ENCODE results near the gene CHN1.

CHN1 gene

DNA sequence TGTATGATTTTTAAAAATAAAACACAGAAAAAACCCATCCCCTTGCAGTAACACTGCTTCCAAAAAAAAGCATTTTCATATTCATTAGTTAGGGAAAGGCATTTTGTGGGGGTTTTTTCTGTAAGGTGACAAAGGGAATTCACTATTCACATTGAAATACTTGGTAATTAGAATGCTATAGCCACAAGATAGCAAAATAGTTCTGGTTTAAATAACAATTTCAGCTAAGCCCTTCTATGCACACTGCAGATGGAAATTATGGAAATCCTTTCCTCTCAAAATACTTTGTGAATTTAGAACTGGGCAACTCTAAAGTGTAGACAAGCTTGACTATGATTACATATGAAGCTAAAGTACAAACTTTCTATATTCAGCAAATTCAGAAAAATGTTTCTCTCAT, 138.8 kb downstream of the CHN1 start:
- DNase-seq = no peak

DNA sequence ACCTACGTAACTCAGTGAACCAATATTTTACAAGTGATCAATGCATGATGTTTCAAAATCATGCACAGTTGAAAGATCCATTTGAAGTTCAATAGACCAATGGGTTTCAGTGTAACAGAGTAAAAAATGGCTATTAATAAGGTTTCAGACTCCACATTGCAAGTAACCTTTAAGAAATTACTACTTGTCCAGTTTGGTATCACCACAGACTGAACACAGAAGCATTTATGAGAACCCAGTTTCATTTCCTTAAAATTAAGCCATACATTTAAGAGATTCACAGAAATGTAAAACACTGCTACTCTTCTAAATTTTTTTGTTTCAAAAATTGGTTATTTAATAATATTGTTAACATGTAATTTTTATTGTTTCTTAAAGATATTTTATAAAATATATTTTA, 142.0 kb downstream of the CHN1 start:
- no peak for DNase-seq

DNA sequence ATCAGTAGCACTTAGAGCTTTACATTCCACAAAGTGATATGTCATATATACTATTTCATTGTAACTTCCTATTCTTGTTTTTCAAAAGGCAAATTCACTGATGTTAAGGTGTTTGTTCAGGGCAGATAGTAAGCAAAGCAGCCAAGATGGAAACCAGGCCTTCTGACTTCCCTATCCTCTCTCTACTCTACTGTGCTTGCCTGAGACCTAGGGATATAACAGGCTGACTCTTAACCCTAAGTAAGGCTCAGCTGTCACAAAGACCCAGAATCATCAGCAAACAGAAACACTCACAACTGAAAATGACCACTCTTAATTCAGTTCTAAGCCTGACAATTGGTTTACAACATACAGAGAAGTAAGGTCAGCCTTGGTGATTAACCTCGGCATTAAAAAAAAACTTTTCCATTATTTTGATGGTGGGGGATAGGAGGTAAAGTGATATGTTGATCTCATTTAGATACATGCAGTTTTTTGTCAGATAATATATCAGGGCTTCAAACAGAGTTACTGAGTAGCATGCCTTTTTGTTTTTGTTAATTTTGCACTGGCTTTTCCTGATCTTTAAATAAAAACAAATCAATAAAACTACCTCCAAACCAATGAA, 145.5 kb downstream of the CHN1 start:
- no peak for DNase-seq

DNA sequence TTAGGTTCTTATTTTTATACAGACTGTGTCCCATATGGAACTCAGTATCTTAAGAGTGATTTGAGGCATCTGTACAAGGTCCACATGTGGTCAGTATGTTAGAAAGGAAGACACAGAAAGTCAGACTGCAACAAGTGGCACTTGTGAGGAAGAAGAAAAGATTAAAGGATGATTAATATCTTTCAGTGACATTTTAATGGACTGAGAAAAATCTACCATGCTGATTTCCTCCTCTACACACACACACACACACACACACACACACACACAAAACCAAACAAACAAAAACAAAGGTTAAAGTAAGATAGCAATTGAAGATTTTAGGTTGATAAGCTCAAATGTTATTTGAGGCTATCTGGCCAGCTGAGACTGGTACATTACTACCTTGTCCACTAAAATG, 146.4 kb downstream of the CHN1 start:
- DNase-seq = no peak

DNA sequence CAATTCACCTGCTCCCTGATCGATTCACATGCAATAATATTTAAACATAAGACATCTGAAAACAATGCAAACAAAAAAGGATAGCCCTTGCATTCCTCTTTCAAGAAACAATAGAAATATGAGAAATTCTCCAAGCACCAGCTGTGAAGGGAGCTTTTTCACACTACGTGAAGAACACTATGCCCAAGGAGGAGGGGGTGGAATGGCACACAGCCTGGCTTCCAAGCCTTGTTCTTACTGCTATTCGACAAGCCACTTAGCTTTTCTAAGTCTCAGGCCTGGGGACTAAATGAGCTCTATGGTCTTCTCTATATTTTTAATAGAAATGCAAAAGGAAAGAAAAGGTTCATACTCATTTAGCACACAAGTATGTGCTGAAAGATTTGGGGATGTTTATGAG, 148.7 kb downstream of the CHN1 start:
- no peak for DNase-seq

DNA sequence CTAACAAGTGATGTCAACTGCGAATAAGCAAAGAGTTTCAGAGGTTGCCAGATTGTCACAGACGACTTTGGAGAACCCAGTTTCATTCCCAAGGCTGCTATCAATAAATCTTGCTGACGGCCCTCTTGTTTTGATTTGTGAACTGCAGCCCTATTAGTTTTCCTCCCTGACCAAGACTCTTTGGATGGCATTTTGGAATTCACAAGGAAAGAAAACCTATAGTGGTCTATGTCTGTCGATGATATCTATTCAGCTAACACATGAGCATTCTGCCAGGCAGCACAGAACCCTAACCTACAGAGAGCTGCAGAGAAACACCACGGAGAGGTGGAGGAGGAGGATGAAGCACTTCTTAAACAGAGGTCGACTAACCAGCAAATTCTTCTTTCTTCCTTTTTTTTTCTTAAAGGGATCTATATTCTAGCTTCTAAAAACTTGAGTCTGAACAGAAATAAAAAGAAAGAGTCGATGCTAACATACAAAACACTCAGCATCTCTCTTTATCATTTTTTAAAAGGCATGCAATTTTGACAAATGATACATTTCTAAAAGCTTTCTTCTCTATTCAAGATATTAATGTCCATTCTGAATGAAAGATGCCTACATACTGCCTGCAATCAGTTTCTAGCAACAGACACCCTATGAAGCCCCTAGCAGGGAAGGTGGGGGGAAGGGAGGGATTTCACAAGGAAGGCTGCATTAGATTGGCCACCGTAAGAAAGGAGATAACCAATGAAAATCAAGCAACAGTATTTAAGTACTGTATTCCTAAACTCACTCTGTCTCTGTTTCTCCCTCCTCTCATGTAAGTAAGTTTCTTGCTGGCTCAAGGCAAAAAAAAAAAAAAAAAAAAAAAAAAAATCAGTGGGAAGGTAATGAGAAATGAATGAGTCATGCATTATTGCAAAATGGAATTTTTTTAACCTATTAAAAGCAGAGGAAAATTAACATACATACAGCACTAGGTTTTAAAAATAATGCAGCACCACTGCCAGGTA, 157.9 kb downstream of the CHN1 start:
- no peak for DNase-seq

DNA sequence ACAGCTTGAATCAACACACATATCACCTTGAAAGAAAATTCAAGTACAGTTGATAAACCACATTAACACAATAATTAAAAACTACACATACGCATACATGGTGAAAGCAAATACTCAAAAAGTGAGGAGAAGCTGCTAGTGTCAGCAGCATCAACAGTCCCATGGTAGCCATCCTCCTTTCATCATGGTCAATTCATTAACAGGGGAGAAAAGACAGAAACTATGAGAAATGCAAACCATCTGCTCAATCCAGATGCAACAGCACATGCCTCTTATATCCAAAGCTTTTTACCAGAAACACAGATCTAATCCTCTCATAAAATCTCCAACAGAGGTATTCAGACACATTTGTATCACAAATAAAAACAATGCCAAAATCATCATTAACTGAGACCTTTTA, 159.0 kb downstream of the CHN1 start:
- DNase-seq = no peak

DNA sequence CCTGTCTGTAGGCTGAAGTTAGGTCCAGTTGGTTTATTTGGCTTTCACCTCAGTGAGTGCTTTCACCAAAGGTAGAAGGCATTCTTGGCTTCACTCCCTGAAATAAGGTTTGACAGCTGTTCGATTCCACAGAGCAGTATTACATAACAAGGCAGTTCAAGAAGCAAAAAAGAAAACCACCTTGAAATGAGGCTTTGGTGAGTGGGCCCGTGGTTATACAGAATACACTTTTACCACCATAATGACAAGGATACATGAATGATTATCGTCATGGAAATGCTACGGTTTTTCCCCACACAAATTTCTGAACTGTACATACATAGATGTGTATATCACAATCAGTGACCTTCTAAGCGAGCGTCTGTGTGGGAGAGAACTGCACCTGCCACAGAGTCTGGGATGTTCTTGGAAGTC, 160.9 kb downstream of the CHN1 start:
- no peak for DNase-seq

DNA sequence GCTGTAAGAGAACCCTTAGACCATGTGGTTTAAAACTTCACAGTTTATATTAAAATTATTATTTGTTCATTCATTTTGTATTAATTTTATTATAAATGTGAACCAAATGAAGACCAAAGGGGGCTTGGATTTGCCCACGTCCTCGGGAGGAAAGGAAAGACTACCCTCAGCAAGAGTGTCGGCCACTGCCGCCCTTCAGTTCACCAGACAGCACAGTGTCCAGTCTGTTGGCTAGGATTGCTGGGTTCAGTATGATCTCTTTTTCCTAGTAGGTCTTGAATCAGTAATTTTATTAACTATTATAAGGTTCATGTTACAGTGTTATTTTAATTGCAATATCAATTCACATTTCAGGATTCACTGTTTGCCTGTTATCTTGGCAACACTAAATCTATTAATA, 162.7 kb downstream of the CHN1 start:
- no peak for DNase-seq

- no peak for DNase-seq
Measured at GRCh38 chr2:174841936-174842335, 163.2 kb downstream of the CHN1 start.

- DNase-seq = no peak
Measured at GRCh38 chr2:174841350-174841749, 163.8 kb downstream of the CHN1 start.

DNA sequence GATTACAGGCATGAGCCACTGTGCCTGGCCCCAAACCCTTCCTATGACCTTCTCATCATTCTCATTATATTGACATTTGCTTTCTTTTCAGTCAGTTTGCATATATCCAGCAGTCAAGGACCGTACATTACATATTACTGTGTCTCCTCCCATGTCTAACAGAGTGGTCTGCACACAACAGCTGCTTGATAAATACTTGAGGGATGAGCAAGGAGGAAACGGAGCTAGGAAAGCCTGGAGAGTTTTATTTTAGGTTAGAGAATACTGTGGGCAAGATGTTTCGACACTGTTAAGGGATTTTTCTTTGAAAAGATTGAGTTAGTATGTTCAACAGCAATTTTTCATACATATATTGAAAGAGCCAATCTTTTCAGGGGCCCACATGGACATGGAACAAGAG, 164.7 kb downstream of the CHN1 start:
- DNase-seq = no peak

DNA sequence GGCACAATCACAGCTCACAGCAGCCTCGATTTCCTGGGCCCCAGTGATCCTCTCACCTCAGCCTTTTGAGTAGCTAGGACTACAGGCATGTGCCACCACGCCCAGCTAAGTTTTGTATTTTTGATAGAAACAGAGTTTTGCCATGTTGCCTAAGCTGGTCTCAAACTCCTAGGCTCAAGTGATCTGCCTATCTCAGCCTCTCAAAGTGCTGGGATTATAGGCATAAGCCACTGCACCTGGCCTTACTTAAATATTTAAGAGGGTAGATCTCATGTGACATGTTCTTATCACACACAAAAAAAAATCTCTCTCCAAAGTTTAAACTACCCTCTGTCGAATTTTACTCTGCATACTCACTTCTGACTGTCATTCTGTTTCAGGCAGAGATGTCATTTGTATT, 165.5 kb downstream of the CHN1 start:
- DNase-seq = no peak

- DNase-seq = no peak
Measured at GRCh38 chr2:174836995-174837390, 168.2 kb downstream of the CHN1 start.

DNA sequence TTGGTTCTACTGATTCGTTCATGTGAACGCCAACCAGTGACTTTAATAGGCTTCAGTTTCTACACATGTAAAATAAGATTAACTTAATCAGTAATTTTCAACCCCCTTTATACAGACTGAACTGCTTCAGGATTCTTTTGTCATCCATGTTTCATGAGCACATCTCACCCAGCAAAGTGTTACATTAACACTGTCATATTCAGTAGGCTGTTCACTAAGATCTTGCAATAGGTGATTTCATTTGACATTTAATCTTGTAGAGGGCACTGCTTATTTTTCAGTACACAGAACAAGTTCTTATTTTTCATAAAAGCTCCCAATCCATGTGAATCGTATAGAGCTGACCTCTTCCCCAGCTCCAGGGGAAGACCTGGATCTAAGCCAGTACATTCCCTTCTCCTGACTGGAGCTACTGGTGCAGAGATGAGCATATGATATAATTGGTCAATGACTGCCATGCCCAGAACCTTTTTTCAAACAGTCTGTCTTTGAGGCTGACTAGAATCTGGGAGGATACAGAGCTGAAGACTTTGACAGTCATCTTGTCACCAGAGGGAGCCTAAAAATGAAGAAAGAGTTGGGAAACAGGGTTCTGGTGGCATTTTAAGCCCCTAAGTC, 168.7 kb downstream of the CHN1 start:
- DNase-seq = no peak

GRCh38 chr2:174835797-174836255, 169.4 kb downstream of the CHN1 start:
- no peak for DNase-seq

- DNase-seq = no peak
Measured at GRCh38 chr2:174833737-174834136, 171.4 kb downstream of the CHN1 start.

- no peak for DNase-seq
Measured at GRCh38 chr2:174830561-174830960, 174.6 kb downstream of the CHN1 start.

DNA sequence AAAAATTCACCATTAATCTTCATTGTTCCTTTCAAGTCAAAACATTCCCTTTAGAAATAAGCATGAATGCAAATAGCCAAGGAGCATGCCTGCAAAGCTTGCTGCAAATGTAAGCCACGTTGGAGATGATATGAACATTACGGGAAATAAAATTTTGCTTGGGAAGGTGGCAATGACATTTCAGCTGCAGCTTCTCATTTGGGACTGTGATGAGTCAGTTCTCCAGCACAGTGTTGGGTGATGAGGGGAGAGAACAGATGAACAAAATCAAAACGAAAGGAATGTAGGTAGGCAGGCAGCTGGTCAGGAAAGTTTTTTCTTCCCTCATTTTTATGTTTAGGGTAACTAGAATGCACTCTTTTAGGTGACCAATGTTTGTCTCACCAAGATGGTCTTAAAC, 175.6 kb downstream of the CHN1 start:
- DNase-seq = no peak

- DNase-seq = no peak
Measured at GRCh38 chr2:174827371-174828369, 177.5 kb downstream of the CHN1 start.

- DNase-seq = no peak
Measured at GRCh38 chr2:174826051-174826450, 179.1 kb downstream of the CHN1 start.

DNA sequence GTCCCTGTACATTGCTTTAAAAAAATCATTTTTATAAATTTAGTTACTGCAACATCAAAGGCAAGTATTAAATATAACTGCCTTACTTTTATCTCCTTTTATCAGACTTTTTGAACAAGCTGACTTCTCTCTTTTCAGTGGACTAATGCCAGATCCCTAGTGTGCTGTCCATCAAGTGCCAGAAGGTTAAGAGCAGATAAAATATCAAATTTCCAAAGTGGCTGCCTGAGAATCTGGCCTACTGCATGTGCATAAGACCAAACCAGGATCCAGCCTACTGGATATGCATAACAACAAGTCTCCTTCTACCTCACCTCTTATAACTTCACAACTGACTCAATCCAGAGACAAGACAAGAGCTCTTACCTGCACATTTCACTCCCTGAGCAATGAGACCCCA, 181.1 kb downstream of the CHN1 start:
- no peak for DNase-seq

- no peak for DNase-seq
Measured at GRCh38 chr2:174821628-174822027, 183.6 kb downstream of the CHN1 start.

Data from NCI-H1436 (cell line).